ENCODE measurements around the gene RBM33. TPM values are rescaled to one million over a fixed set of nuclear protein-coding genes. Genes with fewer than 3 reads are reported as not detected.

Gene RBM33
- total and polyA plus RNA-seq, 2 of the 13 experiments (the other 11 are each of a cell fraction or from before 2014, with no cell fraction given): 12.4 to 28.9 TPM

- TF ChIP-seq TP53 (CRISPR knock-in tag; conservative IDR thresholded peaks at IDR 0.05) (peak; percentile 59; the same call in 1 of the 2 replicates), ATF4 (CRISPR knock-in tag; IDR thresholded peaks at IDR 0.05) (peak in 1 of 2 experiments; percentile 66; a peak in 2 of 4 replicates), BCL6 (CRISPR knock-in tag; IDR thresholded peaks at IDR 0.05) (no peak), ZFYVE20 (CRISPR knock-in tag; IDR thresholded peaks at IDR 0.05; ENCODE audit: borderline replicate concordance, low read depth) (no peak), FOXM1 (CRISPR knock-in tag; IDR thresholded peaks at IDR 0.05) (no peak), FOSL2 (CRISPR knock-in tag; IDR thresholded peaks at IDR 0.05) (no peak; the same call in 1 of the 2 replicates), XBP1 (CRISPR knock-in tag; IDR thresholded peaks at IDR 0.05) (no peak), ZNF501 (CRISPR knock-in tag; IDR thresholded peaks at IDR 0.05) (peak; percentile 21; the same call in 1 of the 2 replicates), ZNF335 (CRISPR knock-in tag; IDR thresholded peaks at IDR 0.05) (no peak), ZNF18 (CRISPR knock-in tag; IDR thresholded peaks at IDR 0.05; ENCODE audit: insufficient replicate concordance) (no peak), ZNF709 (CRISPR knock-in tag; IDR thresholded peaks at IDR 0.05) (no peak), MEF2D (CRISPR knock-in tag; IDR thresholded peaks at IDR 0.05) (peak; percentile 15; the same call in 1 of the 2 replicates), FOXK1 (CRISPR knock-in tag; IDR thresholded peaks at IDR 0.05; ENCODE audit: borderline replicate concordance, low read depth) (peak; percentile 65; the same call in 1 of the 2 replicates), POLR2AphosphoS2 (IDR thresholded peaks at IDR 0.05; ENCODE audit: low read depth, low read length) (no peak), CSRNP1 (CRISPR knock-in tag; IDR thresholded peaks at IDR 0.05) (no peak; the same call in 1 of the 2 replicates), NFAT5 (CRISPR knock-in tag; IDR thresholded peaks at IDR 0.05) (no peak; the same call in 1 of the 2 replicates), ZNF839 (CRISPR knock-in tag; IDR thresholded peaks at IDR 0.05; ENCODE audit: borderline replicate concordance) (no peak), MYC (CRISPR knock-in tag; IDR thresholded peaks at IDR 0.05; ENCODE audit: borderline replicate concordance) (peak; percentile 83), ZNF326 (CRISPR knock-in tag; IDR thresholded peaks at IDR 0.05; ENCODE audit: borderline replicate concordance) (no peak), ZNF274 (CRISPR knock-in tag; IDR thresholded peaks at IDR 0.05) (peak; percentile 62; the same call in 1 of the 2 replicates)
These were observed at the start of gene RBM33 (continued) for GRCh38 chr7:155644178-155644970.
